22Rv1 (cell line): ENCODE results near the gene ARHGAP31.

Experiments used
- CTCF ChIP-seq: fragments of 450-650 bp; IDR thresholded peaks from 2 replicates; pipeline ENCODE4 v1.5.1; 2017; ENCODE audit warnings: mild to moderate bottlenecking
- ZFX ChIP-seq: fragments of 450-650 bp; IDR thresholded peaks from 2 replicates; pipeline ENCODE4 v1.6.1; 2017; ENCODE audit warnings: antibody characterized with exemption, borderline replicate concordance

- TF ChIP-seq CTCF (no peak), ZFX (no peak)
These were observed 10.1 kb downstream of the ARHGAP31 start for GRCh38 chr3:119304201-119304713.
